NB4 (cell line): ENCODE measurements around the gene TMEM238.

Source experiments
- POLR2A ChIP-seq: IDR thresholded peaks from 2 replicates; pipeline ENCODE4 v1.6.1; 2011; ENCODE audit warnings: mild to moderate bottlenecking; ENCODE audit not compliant: insufficient read length; ENCODE audit errors: extremely low read depth
- TF ChIP-seq, protein P1 (sequence below): IDR thresholded peaks from one replicate; pipeline ENCODE4 v1.5.1; 2012; ENCODE audit warnings: low read depth, low read length

DNA sequence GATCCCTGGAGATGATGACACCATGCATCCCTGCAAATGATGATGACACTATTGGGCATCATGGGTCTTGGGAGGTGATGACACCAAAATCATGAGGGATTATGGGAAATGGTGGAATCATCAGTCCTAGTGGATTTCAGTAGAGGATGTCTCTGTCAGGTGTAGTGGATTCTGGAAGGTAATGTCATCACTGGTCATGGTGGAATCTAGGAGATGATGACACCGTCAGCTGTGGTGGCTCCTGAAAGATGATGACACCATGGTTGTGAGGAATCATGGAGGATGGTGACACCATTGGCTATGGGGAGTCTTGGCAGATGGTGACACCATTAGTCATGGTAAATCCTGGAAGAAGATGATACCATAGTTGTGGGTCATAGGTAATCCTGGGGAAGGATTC, 47.1 kb upstream of the TMEM238 start:
- TF ChIP-seq, protein P1, sequence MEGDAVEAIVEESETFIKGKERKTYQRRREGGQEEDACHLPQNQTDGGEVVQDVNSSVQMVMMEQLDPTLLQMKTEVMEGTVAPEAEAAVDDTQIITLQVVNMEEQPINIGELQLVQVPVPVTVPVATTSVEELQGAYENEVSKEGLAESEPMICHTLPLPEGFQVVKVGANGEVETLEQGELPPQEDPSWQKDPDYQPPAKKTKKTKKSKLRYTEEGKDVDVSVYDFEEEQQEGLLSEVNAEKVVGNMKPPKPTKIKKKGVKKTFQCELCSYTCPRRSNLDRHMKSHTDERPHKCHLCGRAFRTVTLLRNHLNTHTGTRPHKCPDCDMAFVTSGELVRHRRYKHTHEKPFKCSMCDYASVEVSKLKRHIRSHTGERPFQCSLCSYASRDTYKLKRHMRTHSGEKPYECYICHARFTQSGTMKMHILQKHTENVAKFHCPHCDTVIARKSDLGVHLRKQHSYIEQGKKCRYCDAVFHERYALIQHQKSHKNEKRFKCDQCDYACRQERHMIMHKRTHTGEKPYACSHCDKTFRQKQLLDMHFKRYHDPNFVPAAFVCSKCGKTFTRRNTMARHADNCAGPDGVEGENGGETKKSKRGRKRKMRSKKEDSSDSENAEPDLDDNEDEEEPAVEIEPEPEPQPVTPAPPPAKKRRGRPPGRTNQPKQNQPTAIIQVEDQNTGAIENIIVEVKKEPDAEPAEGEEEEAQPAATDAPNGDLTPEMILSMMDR = no peak
- TF ChIP-seq POLR2A = no peak
